ENCODE data around the gene KIF27. TPM values are rescaled to one million over a fixed set of nuclear protein-coding genes. Genes with fewer than 3 reads are reported as not detected.

Gene KIF27
- total and polyA plus RNA-seq, 12 donors, result 0.81 to 23.4 (median 2.7) TPM

GRCh38 chr9:83965350-83966208, 44.3 kb upstream of the KIF27 start:
- Histone ChIP-seq H3K27me3 (no peaks in the 10 kb centered on the region), H3K4me1 (replicated peaks in 1 of 2) (no peaks in the 10 kb centered on the region), H3K27ac (no peak overlapping the region), H3K9me3 (replicated peaks in 1 of 3) (no peaks in the 10 kb centered on the region), H3K4me3 (no peak overlapping the region), H3K36me3 (replicated peaks in 1 of 2) (peaks cover 0 to 46% of the 10 kb centered on the region in 2 donors)
- intact Hi-C loops (cut with DNase I), result no loop called here
- no peak for DNase-seq
- TF ChIP-seq CTCF (IDR thresholded peaks at IDR 0.05) (no peak), POLR2A (IDR thresholded peaks at IDR 0.05) (no peak)
- WGBS, 4 donors, result 54 to 63% (median 59%) methylated on average over 11 of the region's 11 CpGs

- Histone ChIP-seq H3K36me3 (replicated peaks in 1 of 2) (peaks cover 0 to 39% of the 10 kb centered on the region in 2 donors), H3K27ac (no peak overlapping the region), H3K27me3 (no peaks in the 10 kb centered on the region), H3K4me1 (replicated peaks in 1 of 2) (no peaks in the 10 kb centered on the region), H3K9me3 (replicated peaks in 1 of 3) (no peaks in the 10 kb centered on the region), H3K4me3 (no peak overlapping the region)
- no peak for DNase-seq
- TF ChIP-seq POLR2A (IDR thresholded peaks at IDR 0.05) (no peak), CTCF (IDR thresholded peaks at IDR 0.05) (no peak)
- intact Hi-C loops (cut with DNase I), result no loop called here
- WGBS, 4 donors, result 40 to 50% (median 49%) methylated on average over 2 of the region's 2 CpGs
Observed at GRCh38 chr9:83964973-83965349, 43.7 kb upstream of the KIF27 start.

GRCh38 chr9:83962165-83962564, 40.9 kb upstream of the KIF27 start:
- WGBS, 4 donors, result 30 to 61% (median 55%) methylated on average over 3 of the region's 3 CpGs
- peaks cover 0 to 7% of the 10 kb centered on the region in 2 donors for H3K4me1 ChIP-seq (replicated peaks in 1 of 2)
- H3K27me3 ChIP-seq, result no peaks in the 10 kb centered on the region
- peaks cover 0 to 12% of the 10 kb centered on the region in 2 donors for H3K36me3 ChIP-seq (replicated peaks in 1 of 2)
- DNase-seq, result no peak
- no peak overlapping the region for H3K4me3 ChIP-seq
- intact Hi-C loops (cut with DNase I), result no loop called here
- H3K9me3 ChIP-seq (replicated peaks in 1 of 3), result no peaks in the 10 kb centered on the region
- no peak overlapping the region for H3K27ac ChIP-seq
- no peak for TF ChIP-seq POLR2A (IDR thresholded peaks at IDR 0.05)
- TF ChIP-seq CTCF (IDR thresholded peaks at IDR 0.05), result no peak

GRCh38 chr9:83960991-83961390, 39.8 kb upstream of the KIF27 start:
- 79 to 89% (median 87%) methylated on average over 5 of the region's 5 CpGs for WGBS, 4 donors
- no peak for DNase-seq

More at GRCh38 chr9:83960991-83961390, 39.8 kb upstream of the KIF27 start:
- H3K27me3 ChIP-seq, result no peaks in the 10 kb centered on the region
- intact Hi-C loops (cut with DNase I), result no loop called here
- H3K27ac ChIP-seq, result no peak overlapping the region
- TF ChIP-seq CTCF (IDR thresholded peaks at IDR 0.05) (no peak), POLR2A (IDR thresholded peaks at IDR 0.05) (no peak)
- no peaks in the 10 kb centered on the region for H3K9me3 ChIP-seq (replicated peaks in 1 of 3)
- H3K36me3 ChIP-seq (replicated peaks in 1 of 2), result peaks cover 0 to under 1% of the 10 kb centered on the region in 2 donors
- H3K4me3 ChIP-seq, result no peak overlapping the region
- peaks cover 6 to 8% of the 10 kb centered on the region in 2 donors for H3K4me1 ChIP-seq (replicated peaks in 1 of 2)
